IgD-negative memory B cell (primary cell): ENCODE results near the gene MAB21L3. TPM values are rescaled to one million over a fixed set of nuclear protein-coding genes. Genes with fewer than 3 reads are reported as not detected.

Experiments
- H3K27ac Mint-ChIP-seq, 3 donors: one replicate each; pipeline ENCODE4 v1.8.0; 2020 to 2022; ENCODE audit warnings: mild to moderate bottlenecking in 3 of 3, mixed read lengths in 3 of 3, moderate library complexity in 1 of 3
- H3K27me3 Mint-ChIP-seq: one replicate; pipeline ENCODE4 v1.8.0; 2021; ENCODE audit warnings: mixed read lengths
- H3K36me3 Mint-ChIP-seq: one replicate; pipeline ENCODE4 v1.8.0; 2020; ENCODE audit warnings: mild to moderate bottlenecking, mixed read lengths
- H3K4me1 Mint-ChIP-seq, 3 donors: one replicate each; pipeline ENCODE4 v1.8.0; 2020 to 2022; ENCODE audit warnings: mixed read lengths in 3 of 3, mild to moderate bottlenecking in 1 of 3
- H3K4me3 Mint-ChIP-seq, 4 donors: one replicate each; pipeline ENCODE4 v1.8.0; 2020 to 2022; ENCODE audit warnings: mild to moderate bottlenecking in 4 of 4, mixed read lengths in 4 of 4, moderate library complexity in 3 of 4
- H3K9me3 Mint-ChIP-seq, 3 donors: one replicate each; pipeline ENCODE4 v1.8.0; 2020 to 2021; ENCODE audit warnings: mixed read lengths in 3 of 3, mild to moderate bottlenecking in 1 of 3
- polyA plus RNA-seq: library from polyadenylated mRNA; unstranded; fragments of 300-500 nt; fragmentation: Illumina TruSeq; gene quantifications from one replicate; pipeline ENCODE4 v1.2.3, GENCODE V29; 2021

Gene MAB21L3
- polyA plus RNA-seq, 1 donor from 2014 or later = not detected

- no peak overlapping the region for H3K27ac Mint-ChIP-seq
- no peaks in the 10 kb centered on the region for H3K9me3 Mint-ChIP-seq
- peak overlapping the region in 1 of 4 donors; percentile 10 for H3K4me3 Mint-ChIP-seq
Observed at GRCh38 chr1:116170721-116171589, 59.8 kb downstream of the MAB21L3 start.

DNA sequence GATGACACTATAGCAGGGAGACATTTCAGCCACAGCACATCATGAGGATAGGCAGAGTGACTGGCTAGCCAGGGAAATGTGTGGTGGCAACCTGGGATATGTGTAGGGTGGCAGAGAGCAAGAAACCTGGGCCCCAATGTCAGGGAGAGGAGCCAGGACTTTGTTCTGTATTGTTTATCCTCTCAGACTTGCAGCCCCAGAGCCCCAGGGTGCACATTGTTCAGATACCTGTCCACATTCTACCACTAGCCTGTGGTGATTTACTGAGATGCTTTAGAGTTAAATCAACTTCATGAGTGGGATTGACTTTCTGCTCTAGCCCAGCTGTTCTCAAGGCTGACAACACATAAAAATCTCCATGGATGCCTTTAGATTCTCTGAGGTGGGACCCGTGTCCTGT lies 61.5 kb downstream of the MAB21L3 start:
- Mint-ChIP-seq H3K9me3 (no peaks in the 10 kb centered on the region), H3K36me3 (no peaks in the 10 kb centered on the region), H3K27ac (no peak overlapping the region), H3K27me3 (peaks cover 5% of the 10 kb centered on the region), H3K4me3 (no peak overlapping the region), H3K4me1 (peaks cover 3 to 7% (median 5%) of the 10 kb centered on the region in 3 donors)

More at GRCh38 chr1:116170721-116171589, 59.8 kb downstream of the MAB21L3 start:
- Mint-ChIP-seq H3K4me1 (peaks cover 5 to 10% (median 7%) of the 10 kb centered on the region in 3 donors), H3K27me3 (peaks cover 5% of the 10 kb centered on the region), H3K36me3 (no peaks in the 10 kb centered on the region)

DNA sequence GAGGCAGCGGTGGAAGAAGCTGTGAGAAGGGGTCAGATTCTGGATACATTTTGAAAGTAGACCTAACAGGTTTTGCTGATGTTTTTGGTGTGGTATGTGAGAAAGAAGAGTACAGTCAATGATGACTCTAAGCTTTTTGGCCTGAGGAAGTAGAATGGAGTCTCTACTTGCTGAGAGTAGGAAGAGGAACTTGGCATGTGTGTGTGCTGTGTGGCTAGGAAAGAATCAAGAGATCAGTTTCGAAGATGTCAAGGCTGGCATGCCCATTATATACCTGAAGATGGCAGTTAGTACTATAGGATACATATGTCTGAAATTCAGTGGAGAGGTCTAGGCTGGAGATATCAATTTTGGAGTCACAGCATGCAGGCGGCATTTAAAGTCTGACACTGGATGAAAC lies 64.4 kb downstream of the MAB21L3 start:
- peaks cover 6% of the 10 kb centered on the region for H3K27me3 Mint-ChIP-seq
- no peaks in the 10 kb centered on the region for H3K9me3 Mint-ChIP-seq
- H3K36me3 Mint-ChIP-seq = peaks cover under 1% of the 10 kb centered on the region

GRCh38 chr1:116176306-116176789 lies 65.1 kb downstream of the MAB21L3 start:
- Mint-ChIP-seq H3K27me3 (peaks cover 6% of the 10 kb centered on the region), H3K4me1 (no peaks in the 10 kb centered on the region), H3K27ac (no peak overlapping the region), H3K36me3 (peaks cover 2% of the 10 kb centered on the region), H3K4me3 (no peak overlapping the region), H3K9me3 (no peaks in the 10 kb centered on the region)

More for the DNA sequence above, 64.4 kb downstream of the MAB21L3 start:
- Mint-ChIP-seq H3K4me1 (no peaks in the 10 kb centered on the region), H3K4me3 (no peak overlapping the region), H3K27ac (no peak overlapping the region)

DNA sequence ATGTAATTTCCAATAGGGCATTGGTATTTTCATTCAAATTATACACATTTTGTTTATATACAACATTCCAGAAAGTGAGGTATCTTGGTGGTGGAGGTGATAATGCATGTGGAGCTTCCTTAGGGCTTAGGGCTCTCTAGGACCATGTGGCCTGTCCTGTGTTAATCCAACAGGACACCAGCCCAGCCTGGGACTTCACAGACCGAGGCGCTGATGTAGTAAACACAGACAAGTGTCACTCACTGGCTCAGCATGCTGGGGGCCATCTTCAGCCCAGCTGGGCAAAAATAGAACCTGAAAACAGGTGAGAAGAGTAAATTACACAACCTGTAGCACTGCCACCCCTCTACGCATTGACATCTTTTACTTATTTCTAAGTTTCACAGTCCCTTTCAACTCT lies 66.7 kb downstream of the MAB21L3 start:
- H3K4me1 Mint-ChIP-seq = no peaks in the 10 kb centered on the region
- no peak overlapping the region for H3K4me3 Mint-ChIP-seq
- H3K27me3 Mint-ChIP-seq = peaks cover 9% of the 10 kb centered on the region

DNA sequence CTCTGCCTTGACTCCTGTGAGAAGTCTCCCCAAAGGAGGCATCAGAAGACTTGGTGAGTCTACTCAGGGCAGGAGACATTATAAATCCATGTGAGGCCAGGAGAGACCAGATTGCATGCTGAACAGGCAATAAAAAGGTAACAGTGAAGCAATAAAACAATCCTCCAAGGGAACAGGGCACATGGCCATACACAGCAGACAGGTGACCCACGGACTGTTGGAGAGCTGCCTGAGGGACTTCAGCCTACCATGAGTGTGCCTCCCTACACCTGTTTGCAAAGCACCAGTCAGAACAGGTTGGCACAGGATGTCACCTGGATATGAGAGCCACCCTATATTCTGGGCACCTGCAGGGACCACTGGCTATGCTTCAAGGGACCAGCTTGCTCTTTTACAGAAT lies 67.6 kb downstream of the MAB21L3 start:
- Mint-ChIP-seq H3K4me1 (no peaks in the 10 kb centered on the region), H3K4me3 (no peak overlapping the region), H3K27ac (no peak overlapping the region), H3K27me3 (peaks cover 14% of the 10 kb centered on the region), H3K36me3 (peaks cover 2% of the 10 kb centered on the region), H3K9me3 (no peaks in the 10 kb centered on the region)

More for the DNA sequence above, 66.7 kb downstream of the MAB21L3 start:
- no peak overlapping the region for H3K27ac Mint-ChIP-seq
- H3K36me3 Mint-ChIP-seq = peaks cover 2% of the 10 kb centered on the region
- no peaks in the 10 kb centered on the region for H3K9me3 Mint-ChIP-seq

DNA sequence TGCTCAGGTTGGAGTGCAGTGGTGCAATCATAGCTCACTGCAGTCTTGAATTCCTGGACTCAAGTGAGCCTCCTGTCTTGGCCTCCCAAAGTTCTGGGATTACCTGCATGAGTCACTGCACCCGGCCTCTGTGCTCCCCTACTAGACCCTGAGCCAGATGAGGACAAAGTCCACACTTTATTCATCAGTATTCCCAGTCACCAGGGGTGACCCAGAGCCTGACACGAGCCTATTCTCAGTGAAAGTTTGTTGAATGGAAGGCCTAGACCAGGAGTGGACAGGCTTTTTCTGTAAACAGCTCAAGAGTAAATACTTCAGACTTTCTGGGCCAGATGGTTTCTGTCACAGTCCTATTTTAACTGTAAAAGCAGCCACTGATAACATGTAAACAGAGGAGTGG lies 68.2 kb downstream of the MAB21L3 start:
- H3K27ac Mint-ChIP-seq = no peak overlapping the region
- H3K4me3 Mint-ChIP-seq = no peak overlapping the region
- no peaks in the 10 kb centered on the region for H3K4me1 Mint-ChIP-seq
- no peaks in the 10 kb centered on the region for H3K9me3 Mint-ChIP-seq
- H3K27me3 Mint-ChIP-seq = peaks cover 14% of the 10 kb centered on the region
- H3K36me3 Mint-ChIP-seq = peaks cover 2% of the 10 kb centered on the region

DNA sequence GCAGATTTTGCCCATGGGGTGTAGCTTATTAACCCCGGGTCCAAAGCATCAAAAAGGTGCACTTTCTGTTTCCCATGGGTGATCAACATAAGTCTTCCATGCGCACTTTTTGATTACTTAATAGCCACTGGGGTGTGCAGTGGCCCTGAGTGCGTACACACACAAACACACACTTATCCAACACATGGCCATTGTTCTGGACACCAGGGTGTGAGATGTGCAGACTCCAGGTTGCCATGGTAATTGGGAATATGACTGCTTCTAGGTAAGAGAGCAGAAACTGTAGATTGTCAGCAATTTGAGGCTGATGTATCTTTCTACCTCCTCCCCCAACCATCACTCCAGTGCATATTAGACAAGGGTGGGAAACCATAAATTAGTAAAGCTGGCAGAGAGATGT lies 68.8 kb downstream of the MAB21L3 start:
- H3K9me3 Mint-ChIP-seq = no peaks in the 10 kb centered on the region
- H3K27me3 Mint-ChIP-seq = peaks cover 14% of the 10 kb centered on the region
- H3K4me1 Mint-ChIP-seq = no peaks in the 10 kb centered on the region
- H3K27ac Mint-ChIP-seq = no peak overlapping the region
- peaks cover 2% of the 10 kb centered on the region for H3K36me3 Mint-ChIP-seq
- no peak overlapping the region for H3K4me3 Mint-ChIP-seq

GRCh38 chr1:116182019-116182714 lies 71.0 kb downstream of the MAB21L3 start:
- peaks cover 2% of the 10 kb centered on the region for H3K36me3 Mint-ChIP-seq
- peaks cover 14% of the 10 kb centered on the region for H3K27me3 Mint-ChIP-seq
- H3K4me1 Mint-ChIP-seq = no peaks in the 10 kb centered on the region
- H3K27ac Mint-ChIP-seq = no peak overlapping the region
- no peak overlapping the region for H3K4me3 Mint-ChIP-seq
- H3K9me3 Mint-ChIP-seq = no peaks in the 10 kb centered on the region

Other genes with a start within 250 kb of the MAB21L3 start
- 2.0 TPM for gene SLC22A15, start 134.9 kb upstream of the MAB21L3 start, polyA plus RNA-seq